ENCODE measurements around the gene OR2AT4.
"Not testable (repeated sequence)": the region's sequence is repeated elsewhere in the genome, so short reads cannot be mapped to it uniquely, and the experiment has no call there.

The OR2AT4 gene

DNA sequence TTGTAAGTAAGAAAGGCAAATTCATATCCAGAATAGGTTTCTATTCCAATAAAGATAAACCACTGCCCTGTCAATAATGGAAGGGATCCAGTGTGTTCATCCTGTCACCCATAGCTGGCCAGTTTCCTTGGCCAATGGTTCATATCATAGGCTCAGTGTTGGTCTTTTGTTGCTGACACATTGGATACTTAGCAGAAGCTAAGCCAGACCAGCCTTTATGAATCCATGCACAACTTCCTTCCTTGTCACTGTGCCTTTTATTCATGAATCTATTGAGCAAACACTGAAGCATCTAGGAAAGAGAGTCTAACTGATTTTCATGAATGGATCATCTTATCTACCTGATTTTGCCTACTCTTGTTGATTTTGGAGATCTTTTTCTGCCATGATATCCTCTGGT lies 20.0 kb downstream of the OR2AT4 start:
- no peak for DNase-seq
- intact Hi-C loops (cut with DNase I): no loop called here

DNA sequence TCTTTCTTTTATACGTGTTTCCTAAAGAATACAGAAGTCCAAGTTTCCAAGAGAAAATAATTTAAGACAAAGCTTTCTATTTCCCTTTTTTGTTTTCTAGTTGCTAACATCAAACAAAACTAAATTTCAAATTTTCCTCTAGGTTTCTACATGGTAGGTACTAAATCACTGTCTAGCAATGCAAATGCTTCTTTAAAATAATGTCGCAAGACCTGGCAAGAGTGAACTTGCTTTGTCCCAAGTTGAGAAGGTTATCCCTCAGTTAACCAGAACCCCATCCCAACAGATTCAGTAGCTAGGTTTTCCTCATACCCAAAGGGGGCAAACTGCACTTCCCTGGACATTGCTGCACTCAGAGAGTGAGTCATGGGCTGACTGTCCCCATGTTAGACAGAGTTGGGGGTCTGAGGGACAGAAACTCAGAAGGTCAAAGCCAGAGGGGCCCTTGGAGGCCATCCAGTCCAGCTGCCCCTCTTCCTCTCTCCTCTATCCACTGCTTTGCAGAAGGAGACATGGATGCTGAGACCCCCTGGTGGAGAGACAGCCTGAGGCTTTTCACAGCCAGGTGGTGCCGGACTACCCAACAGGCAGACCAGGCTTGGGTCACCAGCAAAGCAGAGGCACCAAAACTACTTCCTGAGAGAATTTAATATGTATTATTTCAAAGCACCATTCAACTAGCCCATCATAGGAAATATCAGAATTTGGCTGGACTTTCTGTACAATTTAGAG lies 23.1 kb downstream of the OR2AT4 start:
- DNase-seq: no peak
- intact Hi-C loops (cut with DNase I): no loop called here

GRCh38 chr11:75072582-75072981 lies 24.1 kb downstream of the OR2AT4 start:
- no peak for DNase-seq
- intact Hi-C loops (cut with DNase I): no loop called here

- intact Hi-C loops (cut with DNase I): no loop called here
- no peak for DNase-seq
Measured at GRCh38 chr11:75069473-75069872, 27.2 kb downstream of the OR2AT4 start.

- intact Hi-C loops (cut with DNase I): no loop called here
- DNase-seq: no peak
Measured at GRCh38 chr11:75068993-75069392, 27.7 kb downstream of the OR2AT4 start.

- no peak for DNase-seq
- intact Hi-C loops (cut with DNase I): no loop called here
Measured at GRCh38 chr11:75068559-75068958, 28.1 kb downstream of the OR2AT4 start.

- intact Hi-C loops (cut with DNase I): no loop called here
- DNase-seq: no peak
Measured at GRCh38 chr11:75066061-75066460, 30.6 kb downstream of the OR2AT4 start.

DNA sequence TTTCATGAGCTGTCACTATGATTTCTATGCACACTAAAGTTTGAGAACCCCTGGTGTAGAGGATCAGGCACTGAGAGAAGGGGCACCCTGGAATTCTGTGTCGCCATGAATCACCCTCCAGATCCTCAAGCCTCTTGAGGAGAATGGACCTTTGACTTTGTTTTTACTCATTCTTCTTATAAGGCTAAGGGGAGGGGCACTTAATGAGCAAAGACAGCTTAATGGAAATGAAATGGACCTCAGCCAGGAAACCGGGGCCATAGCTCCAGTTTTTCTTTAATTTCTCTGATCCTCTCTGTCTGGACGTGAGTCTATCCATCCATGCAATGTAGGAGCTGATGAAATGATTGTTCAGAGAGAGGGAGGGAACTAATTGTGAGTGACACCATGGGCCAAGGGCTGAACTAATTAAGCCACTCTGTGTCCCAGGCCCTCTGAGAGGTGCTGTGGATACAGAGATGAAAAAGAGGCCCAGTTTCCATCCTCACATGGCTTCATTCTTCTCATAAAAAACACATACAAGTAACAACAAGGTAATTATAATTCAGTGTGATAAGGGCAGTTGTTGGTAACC lies 32.8 kb downstream of the OR2AT4 start:
- intact Hi-C loops (cut with DNase I): no loop called here
- no peak for DNase-seq

GRCh38 chr11:75059299-75059698 lies 37.4 kb downstream of the OR2AT4 start:
- no peak for DNase-seq
- intact Hi-C loops (cut with DNase I): no loop called here

- intact Hi-C loops (cut with DNase I): no loop called here
- DNase-seq: no peak
Measured at GRCh38 chr11:75056814-75057213, 39.9 kb downstream of the OR2AT4 start.

DNA sequence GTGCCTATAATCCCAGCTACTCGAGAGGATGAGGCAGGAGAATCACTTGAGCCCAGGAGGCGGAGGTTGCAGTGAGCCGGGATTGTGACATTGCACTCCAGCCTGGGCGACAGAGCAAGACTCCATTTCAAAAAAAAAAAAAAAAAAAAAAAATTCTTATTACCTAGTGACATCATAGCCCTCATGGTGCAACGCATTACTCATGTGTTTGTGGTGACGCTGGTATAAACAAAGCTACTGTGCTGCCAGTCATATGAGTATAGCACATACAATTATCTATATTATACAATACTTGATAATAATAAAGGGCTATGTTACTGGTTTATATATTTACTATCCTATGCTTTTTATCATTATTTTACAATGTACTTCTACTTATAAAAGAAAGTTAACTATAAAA lies 41.2 kb downstream of the OR2AT4 start:
- intact Hi-C loops (cut with DNase I): no loop called here
- DNase-seq: no peak

DNA sequence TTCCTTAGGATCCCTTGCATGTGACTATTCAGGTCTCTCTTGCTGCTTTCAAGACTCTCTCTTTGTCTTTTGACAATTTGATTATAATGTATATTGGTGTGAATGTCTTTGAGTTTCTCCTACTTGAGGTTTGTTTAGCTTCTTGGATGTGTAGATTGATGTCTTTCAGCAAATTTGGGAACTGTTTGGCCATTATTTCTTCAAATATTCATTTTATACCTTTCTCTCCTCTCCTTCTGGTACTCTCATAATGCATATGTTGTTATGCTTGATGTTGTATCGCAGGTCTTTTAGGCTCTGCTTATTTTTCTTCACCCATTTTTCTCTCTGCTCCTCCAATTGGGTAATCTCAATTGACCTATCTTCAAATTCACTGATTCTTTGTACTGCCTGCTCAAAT lies 44.2 kb downstream of the OR2AT4 start:
- intact Hi-C loops (cut with DNase I): no loop called here
- no peak for DNase-seq

GRCh38 chr11:75051043-75051442 lies 45.6 kb downstream of the OR2AT4 start:
- no peak for DNase-seq
- intact Hi-C loops (cut with DNase I): no loop called here

- DNase-seq: no peak
- intact Hi-C loops (cut with DNase I): no loop called here
Measured at GRCh38 chr11:75050516-75050915, 46.2 kb downstream of the OR2AT4 start.

DNA sequence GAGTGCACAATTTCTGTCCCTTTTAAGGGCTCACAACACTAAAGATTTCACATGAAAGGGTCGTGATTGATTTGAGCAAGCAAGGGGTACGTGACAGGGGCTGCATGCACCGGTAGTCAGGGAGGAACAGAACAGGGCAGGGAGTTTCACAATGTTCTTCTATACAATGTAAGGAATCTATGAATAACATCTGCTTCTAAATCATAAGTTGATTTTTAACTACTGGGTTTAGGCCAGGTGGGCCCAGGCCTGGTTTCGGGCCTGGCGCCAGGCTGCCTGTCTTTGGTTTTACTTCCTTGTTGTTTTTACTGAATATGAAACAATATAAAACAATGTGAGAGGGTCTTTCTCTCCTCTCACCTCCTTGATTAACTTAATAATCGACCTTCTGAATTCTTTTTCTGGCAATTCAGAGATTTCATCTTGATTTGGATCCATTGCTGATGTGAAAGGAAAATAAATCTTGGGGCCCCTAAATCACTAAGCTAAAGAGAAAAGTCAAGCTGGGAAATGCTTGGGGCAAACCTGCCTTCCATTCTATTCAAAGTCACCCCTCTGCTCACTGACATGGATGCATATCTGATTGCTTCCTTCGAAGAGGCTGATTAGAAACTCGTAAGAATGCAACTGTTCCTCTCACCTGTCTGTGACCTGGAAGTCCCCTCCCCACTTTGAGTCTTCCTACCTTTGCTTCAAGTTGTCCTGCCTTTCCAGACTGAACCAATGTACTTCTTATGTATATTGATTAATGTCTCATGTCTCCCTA lies 47.0 kb downstream of the OR2AT4 start:
- DNase-seq; intact Hi-C loops (cut with DNase I): not testable (repeated sequence)

DNA sequence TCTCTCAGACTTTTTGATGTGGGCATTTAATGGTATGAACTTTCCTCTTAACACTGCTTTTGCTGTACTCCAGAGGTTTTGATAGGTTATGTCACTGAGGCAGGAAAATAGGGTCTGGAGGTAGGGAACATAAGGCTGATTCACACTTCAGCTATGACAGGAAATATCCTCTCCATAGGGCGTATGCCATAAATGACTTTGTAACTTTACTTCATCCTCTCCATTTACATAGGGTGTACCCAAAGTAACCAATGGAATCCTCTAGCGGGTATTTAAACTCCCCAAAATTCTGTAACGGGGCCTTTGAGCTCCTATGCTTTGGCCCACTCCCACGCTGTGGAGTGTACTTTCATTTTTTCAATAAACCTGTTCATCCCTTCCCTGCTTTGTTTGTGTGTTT lies 49.5 kb downstream of the OR2AT4 start:
- DNase-seq: no peak
- intact Hi-C loops (cut with DNase I): no loop called here

DNA sequence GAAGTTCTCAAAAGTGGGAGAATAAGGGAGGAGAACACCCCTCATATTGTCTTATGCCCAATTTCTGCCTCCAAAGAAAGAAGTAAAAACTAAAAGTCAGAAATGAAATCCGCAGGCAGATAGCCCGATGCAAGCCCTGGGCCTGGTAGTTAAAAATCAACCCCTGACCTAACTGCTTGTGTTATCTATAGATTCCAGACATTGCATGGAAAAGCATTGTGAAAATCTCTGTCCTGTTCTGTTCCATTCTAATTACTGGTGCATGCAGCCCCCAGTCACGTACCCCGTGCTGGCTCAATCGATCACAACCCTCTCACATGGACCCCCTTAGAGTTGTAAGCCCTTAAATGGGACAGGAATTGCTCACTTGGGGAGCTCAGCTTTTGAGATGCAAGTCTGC lies 50.0 kb downstream of the OR2AT4 start:
- DNase-seq; intact Hi-C loops (cut with DNase I): not testable (repeated sequence)

DNA sequence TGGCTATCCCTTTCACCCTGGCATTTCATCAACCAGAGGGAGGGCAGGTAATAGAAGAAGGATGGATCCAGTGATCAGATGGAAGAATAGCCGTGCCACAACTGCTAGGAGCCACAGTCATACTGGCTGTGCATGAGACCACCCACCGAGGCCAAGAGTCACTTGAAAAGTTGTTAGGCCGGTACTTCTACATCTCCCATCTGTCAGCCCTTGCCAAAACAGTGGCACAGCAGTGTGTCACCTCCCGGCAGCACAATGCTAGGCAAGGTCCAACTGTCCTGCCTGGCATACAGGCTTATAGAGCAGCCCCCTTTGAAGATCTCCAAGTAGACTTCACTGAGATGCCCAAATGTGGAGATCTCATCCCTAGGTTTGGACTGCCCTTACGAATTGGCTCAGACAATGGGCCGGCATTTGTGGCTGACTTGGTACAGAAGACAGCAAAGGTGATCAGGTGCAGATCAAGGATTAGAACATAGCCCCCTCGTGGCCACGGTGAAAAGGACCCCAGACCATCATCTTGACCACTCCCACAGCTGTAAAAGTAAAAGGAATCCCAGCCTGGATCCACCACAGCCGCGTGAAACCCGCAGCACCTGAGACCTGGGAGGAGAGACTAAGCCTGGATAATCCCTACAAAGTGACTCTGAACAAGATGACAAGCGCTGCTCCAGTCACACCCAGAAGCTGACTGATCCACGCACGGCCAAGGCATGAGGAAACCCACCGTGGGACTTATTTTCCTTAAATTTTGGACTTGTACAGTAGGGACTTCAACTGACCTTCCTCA lies 52.1 kb downstream of the OR2AT4 start:
- intact Hi-C loops (cut with DNase I): not testable (repeated sequence)

DNA sequence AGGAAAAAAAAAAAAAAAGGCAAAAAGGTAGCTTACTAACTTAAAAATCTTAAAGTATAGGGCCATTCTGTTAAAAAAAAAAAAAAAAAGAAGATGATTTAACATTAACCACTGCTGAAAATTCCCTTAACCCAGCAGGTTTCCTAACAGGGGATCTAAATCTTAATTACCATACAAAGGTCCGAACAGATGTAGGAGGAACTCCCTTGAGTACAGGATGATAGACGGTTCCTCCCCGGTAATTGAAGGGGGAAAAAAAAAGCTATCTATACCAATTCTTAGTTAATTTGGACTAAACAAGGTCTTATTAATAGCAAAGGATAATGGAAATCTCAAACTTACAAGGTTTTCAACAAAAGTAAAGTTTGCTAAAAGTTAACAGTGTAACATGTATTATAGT lies 54.9 kb downstream of the OR2AT4 start:
- intact Hi-C loops (cut with DNase I); DNase-seq: not testable (repeated sequence)

More for the DNA sequence above, 52.1 kb downstream of the OR2AT4 start:
- DNase-seq: not testable (repeated sequence)

DNA sequence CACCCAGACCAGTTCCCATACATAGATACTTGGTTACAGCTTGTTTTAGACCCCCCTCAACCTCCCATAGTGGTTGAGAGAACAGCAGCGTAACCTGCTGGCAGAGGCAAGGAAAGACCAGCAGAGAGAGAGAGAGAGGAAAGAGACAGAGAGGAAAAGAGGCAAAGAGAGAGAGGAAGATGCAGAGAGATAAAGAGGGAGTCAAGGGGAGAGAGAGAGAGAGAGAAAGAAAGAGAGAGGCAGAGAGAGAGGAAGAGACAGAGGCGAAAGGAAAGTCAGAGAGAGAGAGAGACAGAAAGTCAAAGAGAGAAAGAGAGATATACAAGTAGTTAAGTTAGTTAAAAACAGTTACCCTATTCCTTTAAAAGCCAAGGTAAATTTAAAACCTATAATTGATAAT lies 55.4 kb downstream of the OR2AT4 start:
- intact Hi-C loops (cut with DNase I): no loop called here
- DNase-seq: no peak
